ENCODE measurements around the gene GALNT18.

The GALNT18 gene

DNA sequence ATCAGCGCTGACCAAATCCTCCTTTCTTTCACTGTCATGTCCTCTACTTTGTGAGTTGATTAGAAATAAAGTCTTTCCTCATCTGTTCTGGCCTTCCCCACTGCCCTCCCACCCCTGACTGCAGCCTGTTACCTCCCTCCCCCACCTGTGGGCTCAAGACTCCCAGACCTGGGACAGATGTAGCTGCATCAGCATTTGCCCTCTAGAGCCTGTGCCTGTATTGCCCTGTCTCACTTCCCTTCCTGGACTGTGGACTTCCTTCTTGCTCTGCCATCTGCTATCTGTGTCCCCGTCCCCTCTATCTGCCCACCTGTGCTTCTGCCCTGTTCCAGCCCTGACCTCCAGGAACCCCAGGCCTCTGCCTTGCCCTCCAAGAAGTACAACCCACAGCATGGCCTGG lies 122.5 kb downstream of the GALNT18 start:
- no peak for DNase-seq (ENCODE audit: low read depth)

DNA sequence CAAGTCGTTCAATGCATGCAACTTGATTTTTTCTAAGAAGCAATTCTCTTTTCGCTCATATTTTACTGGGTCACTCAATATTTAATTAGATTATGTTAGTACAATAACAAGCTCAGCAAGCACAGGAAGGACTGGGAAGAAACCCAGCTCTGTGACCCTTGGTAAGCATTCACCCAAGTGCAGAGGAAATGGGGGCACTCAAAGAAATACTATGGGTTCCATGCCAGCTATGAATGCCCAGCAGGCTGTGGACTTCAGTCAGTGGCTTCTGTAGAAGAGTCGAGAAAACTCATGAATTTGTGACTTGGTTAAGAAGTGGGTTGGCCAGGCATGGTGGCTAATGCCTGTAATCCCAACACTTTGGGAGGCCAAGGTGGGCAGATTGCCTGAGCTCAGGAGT lies 123.6 kb downstream of the GALNT18 start:
- DNase-seq (ENCODE audit: low read depth) = no peak

DNA sequence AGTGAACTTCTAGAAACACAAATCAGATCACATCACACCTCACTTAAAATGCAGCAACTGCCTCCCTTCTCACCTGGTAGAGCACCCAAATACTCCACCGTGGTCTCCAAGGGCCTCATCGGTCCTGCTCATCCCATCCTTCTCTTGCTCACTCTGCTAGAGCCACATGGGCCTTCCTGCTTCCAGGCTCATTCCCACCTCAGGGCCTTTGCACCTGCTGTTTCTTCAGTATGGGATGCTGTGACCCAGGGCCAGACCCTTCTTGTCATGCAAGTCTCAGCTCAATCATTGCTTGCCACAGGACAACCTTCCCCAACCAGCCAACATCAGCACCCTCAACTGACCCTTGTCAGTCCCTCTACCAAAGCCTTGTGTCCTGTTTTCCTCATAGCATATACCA lies 124.9 kb downstream of the GALNT18 start:
- DNase-seq (ENCODE audit: low read depth) = no peak

DNA sequence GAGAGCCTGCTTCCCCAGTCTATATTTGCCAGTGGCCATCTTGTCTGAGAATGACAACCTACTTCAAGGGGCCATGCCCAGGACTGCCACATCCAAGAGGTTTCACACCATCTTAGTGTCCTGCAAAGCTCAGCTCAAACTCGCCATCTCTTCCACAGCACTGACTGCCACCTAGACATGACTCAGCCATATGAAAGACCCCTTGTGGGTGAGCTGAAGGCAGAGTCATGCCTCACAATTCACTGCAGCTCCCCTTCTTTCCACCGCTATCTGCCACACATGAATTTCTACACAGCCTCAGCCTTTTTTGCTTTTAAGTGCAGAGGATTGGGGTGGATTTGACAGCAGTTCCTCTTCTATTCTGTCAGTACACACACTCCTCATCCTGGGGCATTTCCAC lies 127.5 kb downstream of the GALNT18 start:
- no peak for DNase-seq (ENCODE audit: low read depth)

DNA sequence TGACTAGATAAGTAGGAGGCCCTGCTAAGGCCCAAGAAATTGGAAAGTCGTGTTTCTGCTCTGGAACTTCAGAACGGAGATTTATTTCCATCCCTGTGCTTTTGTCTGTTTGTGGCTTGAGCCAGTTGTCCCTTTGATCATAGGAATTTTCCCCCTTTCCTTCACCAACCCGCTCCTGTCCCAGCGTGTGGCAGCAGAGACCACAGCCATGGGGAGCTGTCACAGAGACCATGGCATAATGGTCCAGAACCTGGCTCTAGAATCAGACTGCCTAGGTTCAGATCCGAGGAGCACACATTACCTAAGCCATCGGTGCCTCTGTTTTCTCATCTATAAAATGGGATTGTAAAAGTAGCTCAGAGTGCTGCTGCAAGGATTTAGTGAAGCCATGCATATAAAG lies 128.1 kb downstream of the GALNT18 start:
- no peak for DNase-seq (ENCODE audit: low read depth)

DNA sequence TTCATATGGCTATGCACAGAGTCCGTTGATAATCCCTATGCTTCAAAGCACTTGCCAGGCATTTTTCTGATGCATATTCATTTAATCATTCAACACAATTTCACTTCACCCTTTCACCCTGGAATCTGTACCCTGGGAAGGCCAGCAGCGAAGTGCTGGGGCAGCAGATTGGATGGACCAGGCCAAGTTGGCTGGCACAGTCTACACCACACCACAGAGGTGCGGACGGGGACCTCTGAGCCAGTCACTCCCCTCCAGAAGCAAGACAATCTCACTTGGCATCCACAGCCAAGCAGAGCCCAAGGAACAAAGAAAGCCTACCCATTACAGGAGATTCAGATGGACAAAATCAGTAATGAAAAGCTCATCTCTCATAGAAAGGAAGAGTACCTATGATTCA lies 130.2 kb downstream of the GALNT18 start:
- DNase-seq (ENCODE audit: low read depth) = no peak

DNA sequence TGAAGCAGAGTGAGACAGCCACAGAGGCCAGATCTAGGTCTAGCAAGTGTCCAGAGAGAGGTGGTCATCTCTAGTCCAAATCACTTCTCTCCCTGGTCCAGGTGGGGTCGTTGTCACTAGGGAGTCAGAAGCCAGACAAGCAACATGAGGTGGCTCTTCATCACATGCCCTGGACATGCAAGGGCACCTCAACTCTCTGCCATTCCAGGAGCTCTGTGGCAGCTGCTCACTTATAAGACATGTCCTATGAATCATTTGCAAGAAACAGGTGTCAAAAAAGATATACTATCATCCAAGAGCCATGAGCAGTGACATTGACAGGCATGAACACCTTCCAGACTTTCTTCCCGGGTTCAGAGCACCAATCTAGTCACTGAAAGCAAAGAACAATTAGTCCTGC lies 130.8 kb downstream of the GALNT18 start:
- no peak for DNase-seq (ENCODE audit: low read depth)

DNA sequence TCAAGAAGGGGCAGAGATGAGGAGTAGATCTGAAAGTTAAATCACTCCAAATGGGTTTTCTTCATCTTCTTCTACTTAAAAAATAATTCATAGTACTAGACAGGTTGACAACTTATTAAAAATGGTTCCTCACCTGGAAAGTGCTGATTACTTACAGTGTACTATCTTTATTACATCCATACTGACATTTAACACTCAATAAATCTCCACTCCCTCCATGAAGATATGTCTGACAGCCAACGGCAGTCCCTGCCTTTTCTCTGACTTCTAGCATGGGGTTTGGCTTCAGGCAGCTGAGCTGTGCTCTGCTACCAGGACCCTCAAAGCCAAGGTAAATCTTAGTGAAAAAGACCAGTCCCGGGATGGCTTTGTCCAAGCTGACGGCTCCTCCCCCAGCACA lies 135.4 kb downstream of the GALNT18 start:
- no peak for DNase-seq (ENCODE audit: low read depth)

DNA sequence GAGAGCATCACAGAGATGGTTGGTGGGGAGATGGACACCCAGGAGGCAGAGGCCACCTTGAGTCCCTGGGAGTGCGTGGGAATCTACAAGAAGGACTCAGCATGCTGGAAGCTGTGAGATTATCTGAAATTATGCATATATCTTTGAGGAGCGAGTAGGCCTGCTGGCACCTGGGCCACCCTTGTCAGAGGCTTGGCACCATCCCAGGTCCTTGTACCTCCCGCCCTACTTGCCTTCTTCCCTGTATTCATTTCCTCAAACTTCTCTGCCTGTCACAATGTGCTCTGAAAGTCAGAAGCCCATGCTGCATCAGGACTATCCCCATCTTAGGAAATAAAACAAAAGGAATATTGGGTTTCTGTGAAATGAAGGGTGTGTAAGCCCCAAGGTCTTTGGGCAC lies 135.8 kb downstream of the GALNT18 start:
- DNase-seq (ENCODE audit: low read depth) = no peak

DNA sequence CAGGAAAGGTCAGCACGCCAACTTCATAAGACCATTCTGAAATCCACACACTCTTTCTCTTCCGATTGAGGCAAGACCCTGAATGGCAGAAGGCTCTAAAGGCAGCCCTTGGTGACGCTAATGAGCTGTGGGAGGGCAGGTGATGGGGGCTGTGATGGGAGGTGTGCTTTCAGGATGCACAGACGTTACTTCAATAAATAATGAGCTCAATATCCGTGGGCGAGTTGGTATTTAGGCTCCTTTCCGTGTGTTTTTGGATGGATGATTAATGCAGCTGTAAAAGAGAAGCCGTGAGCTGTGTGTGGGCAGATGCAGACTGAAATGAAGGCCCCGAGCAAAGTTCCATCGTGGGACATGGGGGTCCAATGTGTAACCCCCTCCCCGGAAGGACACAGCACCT lies 138.2 kb downstream of the GALNT18 start:
- no peak for DNase-seq (ENCODE audit: low read depth)

DNA sequence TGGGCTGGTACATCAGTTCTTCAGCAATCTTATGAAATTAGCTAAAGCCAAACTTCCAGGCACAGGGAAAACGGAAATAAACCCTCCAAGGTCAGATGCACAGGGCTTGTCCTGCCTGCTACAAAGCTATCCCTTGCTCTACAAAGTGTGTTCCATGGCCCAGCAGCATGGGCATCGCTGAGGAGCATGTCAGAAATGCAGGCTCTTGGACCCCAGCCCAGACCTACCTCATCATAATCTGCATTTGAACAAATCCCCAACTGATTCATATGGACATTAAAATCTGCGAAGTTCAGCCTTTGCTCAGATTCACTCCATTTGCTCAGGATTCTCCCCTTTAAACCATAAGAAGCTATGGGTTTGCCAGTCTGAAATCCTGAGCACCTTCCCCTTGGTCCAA lies 139.1 kb downstream of the GALNT18 start:
- no peak for DNase-seq (ENCODE audit: low read depth)

DNA sequence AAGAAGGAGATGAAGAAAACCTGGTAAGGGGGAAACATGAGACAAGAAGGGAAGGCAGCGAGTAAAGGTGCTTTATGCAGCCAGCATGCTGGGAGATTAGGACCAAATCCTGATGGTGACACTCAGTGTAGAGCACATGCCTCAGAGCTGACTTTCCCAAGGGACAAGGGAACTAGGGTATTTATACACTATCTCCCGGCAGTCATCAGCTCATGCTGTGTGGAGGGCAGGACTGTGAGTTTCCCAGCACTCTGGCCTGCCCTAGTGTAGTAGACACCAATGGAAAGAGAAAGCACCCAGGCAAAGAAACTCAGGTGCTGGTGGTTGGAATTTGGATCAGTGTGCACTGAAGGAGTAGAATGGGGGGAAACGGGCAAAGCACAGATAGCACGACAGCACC lies 140.4 kb downstream of the GALNT18 start:
- DNase-seq (ENCODE audit: low read depth) = no peak

DNA sequence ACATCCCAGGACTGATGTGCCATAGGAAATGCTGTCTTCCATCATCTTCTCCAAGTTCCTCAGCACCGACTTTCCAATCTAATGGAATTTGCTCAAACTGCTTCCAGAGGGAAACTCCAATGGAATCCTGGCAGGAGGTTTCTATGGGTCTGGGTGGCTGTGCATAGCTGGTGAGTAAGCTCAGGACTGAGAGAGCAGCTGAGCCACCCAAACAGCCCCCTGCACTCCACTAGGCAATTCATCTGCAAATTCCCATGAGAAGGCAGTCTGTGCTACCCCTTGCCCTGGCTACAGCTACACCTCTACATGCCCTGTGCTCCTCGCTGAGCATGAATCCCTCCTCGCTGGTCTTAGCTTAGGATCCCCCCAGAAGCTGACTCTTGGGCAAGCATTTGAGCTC lies 140.8 kb downstream of the GALNT18 start:
- no peak for DNase-seq (ENCODE audit: low read depth)

DNA sequence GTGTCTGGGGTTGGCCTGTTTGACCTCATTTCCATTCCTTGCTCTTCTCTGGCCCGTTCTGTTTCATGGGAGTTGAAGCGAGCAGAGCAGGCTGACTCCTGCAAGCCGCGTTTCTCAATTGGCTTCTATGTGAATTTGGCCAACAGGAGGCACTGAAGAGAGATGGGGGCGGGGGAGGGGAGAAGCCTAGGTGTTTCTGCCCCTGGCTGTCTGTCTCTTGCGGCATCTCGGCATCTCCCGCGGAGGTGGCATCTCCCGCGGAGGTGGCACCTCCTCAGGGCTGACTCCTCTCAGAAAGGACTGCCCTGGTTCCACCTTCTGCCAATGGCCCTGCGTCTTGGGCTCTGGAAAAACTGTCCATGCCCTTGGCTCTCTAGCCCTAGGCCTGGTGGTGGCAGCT lies 143.1 kb downstream of the GALNT18 start:
- DNase-seq (ENCODE audit: low read depth) = no peak

DNA sequence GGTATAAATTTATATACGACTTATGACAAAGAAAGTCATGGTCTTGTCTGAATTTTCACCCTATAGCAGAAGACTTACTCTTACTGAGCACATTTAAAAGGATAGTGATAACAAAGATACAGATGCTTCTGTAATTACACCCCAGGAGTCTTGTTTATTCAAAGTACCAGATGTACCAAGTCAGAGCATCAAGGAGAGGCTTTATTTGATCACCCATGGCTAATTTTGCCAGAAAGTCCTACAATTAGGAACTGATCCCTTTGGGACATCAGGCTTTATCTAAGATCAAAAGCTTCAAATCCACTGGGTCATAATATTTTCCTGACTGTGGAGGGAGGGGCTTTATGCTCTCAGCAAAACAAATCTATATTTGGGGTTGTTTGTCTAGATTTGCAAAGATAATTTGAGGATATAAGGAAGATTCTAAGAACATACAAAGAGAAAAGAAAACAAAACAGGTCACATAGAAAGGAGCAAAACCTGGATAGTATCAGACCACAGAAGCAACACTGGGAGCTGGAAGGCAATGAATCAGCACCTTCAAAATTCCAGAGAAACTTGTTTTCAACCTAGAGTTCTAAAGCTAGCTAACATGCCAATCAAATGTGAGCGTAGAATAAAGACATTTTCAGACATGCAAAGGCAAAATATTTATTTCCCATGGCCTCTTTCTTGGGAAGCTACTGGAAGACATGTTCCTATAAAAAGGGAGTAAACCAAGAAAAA lies 143.9 kb downstream of the GALNT18 start:
- DNase-seq (ENCODE audit: low read depth) = no peak

DNA sequence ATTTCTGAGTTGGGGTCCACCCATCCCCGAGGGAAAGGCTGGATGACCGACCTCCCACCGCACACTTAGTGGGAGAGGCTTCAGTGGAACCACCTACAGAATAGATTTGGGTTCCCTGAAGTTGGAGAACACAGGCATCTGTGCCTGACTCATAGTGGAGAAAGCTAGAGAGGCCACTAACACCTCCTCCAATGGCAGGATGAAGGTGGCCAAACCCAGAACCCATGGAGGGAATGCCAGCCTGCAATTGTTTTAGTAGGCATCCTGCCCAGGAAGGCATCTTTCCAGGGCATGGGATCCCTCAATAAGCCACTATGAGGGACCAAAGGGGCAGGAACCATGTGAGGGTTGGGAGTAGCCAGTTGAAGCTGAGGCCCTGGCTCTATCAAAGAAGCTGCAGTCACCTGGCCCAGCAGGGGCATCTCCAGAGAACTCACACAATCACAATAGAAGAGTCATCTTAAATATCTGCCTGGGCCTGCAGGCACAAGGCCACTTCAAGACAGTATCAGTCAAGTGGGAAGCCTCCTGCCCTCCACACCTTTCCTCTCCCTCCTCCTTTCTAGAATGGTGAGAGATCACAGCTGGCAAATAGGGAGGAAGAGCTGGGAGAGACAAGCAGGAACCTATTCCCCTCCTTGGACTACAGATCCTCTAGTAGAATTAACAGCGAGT lies 144.7 kb downstream of the GALNT18 start:
- DNase-seq (ENCODE audit: low read depth) = no peak

DNA sequence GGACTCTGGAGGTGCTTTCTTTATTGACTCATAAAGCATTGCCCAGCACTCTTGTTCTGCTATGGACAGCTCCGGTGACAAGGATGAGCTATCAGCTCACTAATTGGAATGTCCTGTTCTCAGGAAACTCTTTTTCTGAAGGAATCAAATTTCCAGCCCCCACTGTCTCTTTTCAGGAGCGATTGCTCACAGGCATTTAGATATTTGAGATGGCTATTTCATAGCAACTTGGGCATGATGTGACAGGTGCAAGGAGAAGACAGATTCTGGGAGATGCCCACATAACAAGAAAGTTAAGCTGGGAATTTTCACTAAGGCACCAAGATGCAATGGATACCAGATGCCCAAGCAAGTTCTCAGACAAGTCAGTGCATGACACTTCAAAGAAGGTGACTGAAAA lies 145.3 kb downstream of the GALNT18 start:
- DNase-seq (ENCODE audit: low read depth) = no peak

DNA sequence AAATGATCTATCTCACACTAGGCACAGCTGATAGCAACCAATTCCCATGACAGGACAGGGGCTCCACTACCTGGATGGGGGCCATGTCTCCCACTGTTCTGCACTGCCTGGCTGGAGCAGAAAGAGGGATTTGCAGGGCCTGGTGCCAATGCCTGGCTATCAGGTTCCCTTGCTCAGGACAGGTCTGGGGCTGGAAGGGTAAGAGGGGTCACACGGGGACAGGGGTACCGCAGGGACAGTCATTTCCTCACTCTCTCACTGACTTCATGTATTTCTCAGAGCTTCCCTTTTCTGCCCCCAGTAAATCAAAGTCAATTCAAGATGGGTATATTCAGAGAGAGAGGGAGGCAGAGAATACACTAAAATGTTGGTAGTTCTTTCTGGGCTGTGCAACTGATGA lies 149.7 kb downstream of the GALNT18 start:
- DNase-seq (ENCODE audit: low read depth) = no peak

DNA sequence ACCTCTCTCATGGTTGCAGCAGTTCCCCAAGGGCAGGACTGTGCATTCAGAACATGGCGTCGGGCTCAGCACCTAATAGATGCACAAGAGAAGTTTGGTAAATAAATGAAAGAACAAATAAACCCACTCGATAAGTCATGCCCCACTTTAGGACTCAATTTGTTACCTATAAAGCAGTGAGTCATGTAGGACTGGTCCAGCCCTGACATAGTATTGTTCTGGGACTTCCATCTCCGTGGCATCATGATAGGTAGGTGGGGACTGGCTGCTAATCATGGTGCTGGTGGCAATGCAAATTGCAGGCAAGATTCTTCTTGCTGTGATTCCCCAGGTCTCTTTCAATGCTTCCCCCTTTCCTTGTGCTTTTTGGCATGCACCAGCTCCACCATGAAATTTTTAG lies 150.6 kb downstream of the GALNT18 start:
- DNase-seq (ENCODE audit: low read depth) = no peak

DNA sequence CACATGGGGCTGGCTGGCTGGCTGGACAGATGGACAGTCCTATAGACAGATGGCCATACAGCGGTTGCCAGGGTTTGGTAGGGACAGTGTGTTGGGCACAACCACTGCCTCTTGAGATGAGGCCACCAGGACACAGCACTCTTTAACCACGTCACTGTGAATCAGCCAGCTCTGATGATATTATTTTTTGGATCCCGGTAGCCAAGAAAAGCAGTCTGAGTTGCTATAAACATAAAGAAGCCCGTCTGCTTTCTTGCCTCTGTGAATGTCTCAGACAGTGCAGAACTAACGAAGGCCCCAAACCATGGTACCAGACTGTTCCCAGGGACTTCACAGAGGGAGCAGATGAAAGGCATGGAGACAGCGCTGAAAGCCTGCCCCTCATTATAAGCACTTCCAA lies 152.9 kb downstream of the GALNT18 start:
- DNase-seq (ENCODE audit: low read depth) = no peak

DNA sequence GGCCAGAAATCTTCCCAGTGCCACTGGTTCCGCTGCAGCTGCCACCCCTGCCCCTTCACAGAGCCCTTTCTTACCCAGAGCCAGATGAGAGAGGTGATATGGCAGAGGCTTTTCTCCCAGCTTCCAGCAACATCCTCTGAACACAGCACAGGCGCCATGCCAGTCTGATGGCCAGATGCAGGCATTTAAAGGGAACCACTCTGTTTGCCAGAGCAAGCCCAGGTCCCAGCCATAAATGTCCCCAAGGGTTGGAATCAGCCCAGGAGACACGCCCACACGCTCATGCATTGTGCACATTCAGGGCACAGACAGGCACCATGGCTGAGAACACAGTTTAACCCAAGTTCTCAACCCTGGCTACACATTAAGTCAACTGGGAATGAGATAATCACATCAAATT lies 154.5 kb downstream of the GALNT18 start:
- DNase-seq (ENCODE audit: low read depth) = no peak

DNA sequence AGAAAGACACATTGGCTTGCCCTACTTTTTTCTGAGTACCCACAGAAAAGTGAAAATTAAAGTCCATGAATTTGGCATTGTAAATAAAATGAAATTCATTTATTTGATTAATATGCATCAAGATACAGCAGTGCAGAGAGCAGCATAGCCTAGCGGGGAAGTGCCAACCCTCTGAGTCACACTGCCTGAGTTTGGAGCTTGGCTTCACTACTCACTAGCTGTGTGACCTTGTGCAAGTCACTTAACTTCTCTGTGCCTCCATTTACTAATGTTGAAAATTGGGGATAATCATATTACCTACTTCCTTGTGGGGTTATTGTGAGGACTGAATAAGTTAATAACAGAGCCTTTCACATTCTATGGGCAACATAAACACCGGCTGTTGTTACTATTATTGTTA lies 157.2 kb downstream of the GALNT18 start:
- no peak for DNase-seq (ENCODE audit: low read depth)

DNA sequence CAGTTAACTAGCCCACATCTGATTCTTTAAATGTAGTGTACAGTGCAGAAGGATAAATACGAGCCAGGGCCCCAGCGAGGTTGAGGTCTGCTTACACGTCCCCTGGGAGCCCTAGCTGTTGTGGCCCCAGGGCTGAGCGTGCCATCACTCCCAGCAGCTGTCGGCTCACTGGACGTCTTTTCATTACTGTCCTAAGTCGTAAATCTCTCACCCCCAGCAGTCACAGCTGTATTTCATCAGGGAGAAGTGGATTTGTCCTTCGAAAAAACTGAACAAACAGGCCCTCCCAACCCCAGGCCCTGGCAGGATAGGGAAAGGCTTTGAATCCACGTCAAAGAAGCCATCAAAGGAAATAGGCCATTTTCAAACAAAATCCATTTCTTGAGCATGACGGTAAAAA lies 158.4 kb downstream of the GALNT18 start:
- no peak for DNase-seq (ENCODE audit: low read depth)

DNA sequence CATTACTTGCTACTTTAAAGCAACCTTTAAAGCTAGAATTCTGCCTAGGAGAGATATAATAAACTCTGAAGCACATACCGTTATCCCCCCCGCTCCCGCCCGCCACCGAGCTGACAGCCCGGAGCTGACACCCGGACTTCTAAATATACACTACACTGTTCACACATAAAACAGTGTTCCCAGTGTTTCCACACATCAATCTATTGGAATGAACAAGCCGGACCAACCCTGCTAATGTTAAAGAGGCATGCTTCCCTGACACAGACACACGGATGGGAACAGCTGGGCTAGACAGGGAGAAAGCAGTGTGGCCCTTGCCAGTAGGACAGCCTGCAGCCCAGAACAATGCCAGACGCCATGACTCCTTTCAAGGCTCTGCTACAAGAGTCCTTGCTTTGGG lies 160.3 kb downstream of the GALNT18 start:
- DNase-seq (ENCODE audit: low read depth) = no peak
